ENCODE results near the gene ANO9. TPM values are rescaled to one million over a fixed set of nuclear protein-coding genes. Genes with fewer than 3 reads are reported as not detected.

ANO9 gene
- total and polyA plus RNA-seq, 11 donors: 0.07 to 3.1 (median 0.21) TPM; not detected in 6

GRCh38 chr11:407651-408123 is 34.1 kb downstream of the ANO9 start:
- intact Hi-C loops (cut with DNase I): loop anchor here in 9 of 10 donors (2.0 to 10.0 kb wide), 6 partner anchors 40 to 110 kb away; partner anchors contain the start of genes RNH1 (in 2 of the 9) and PTDSS2 (in 1 of the 9)
- Histone ChIP-seq H3K27ac (peak overlapping the region in 8 of 12 donors; percentile 22 to 76 (median 46)), H3K36me3 (no peaks in the 10 kb centered on the region), H3K4me1 (peaks cover 0 to 24% (median 15%) of the 10 kb centered on the region in 12 donors), H3K9me3 (no peaks in the 10 kb centered on the region), H3K27me3 (peaks cover 0 to 8% (median 0%) of the 10 kb centered on the region in 9 donors), H3K4me3 (peak overlapping the region in 8 of 12 donors; percentile 25 to 70 (median 54))
- peak in 2 of 4 donors; percentile 2 to 4 for ATAC-seq
- no peak for TF ChIP-seq CTCF (IDR thresholded peaks at IDR 0.05)
- TF ChIP-seq POLR2A (IDR thresholded peaks at IDR 0.05): no peak
- WGBS, 4 donors: 69 to 81% (median 75%) methylated on average over 20 to 28 of the region's 28 CpGs
- DNase-seq: peak in 1 of 5 donors; percentile 31

- peak overlapping the region; percentile 49 to 76 (median 67) for H3K4me3 ChIP-seq
- peak; percentile 85 to 93 (median 88) for DNase-seq
- peak overlapping the region; percentile 28 to 82 (median 75) for H3K27ac ChIP-seq
- peak; percentile 44 to 81 (median 78) for ATAC-seq
- peaks cover 0 to 24% (median 15%) of the 10 kb centered on the region in 12 donors for H3K4me1 ChIP-seq
- peak in 9 of 12 donors; percentile 9 to 56 (median 21) for TF ChIP-seq CTCF (IDR thresholded peaks at IDR 0.05)
- TF ChIP-seq POLR2A (IDR thresholded peaks at IDR 0.05): peak in 1 of 2 donors; percentile 24
- 0 to 14% (median 6%) methylated on average over 9 to 89 of the region's 91 CpGs for WGBS, 4 donors
- no peaks in the 10 kb centered on the region for H3K36me3 ChIP-seq
- intact Hi-C loops (cut with DNase I): loop anchor here in 9 of 10 donors (2.0 to 10.0 kb wide), 6 partner anchors 40 to 110 kb away; partner anchors contain the start of genes RNH1 (in 2 of the 9) and PTDSS2 (in 1 of the 9)
- H3K27me3 ChIP-seq: peaks cover 0 to 8% (median 0%) of the 10 kb centered on the region in 9 donors
- no peaks in the 10 kb centered on the region for H3K9me3 ChIP-seq
These were observed 34.8 kb downstream of the ANO9 start for GRCh38 chr11:406796-407650.

- Histone ChIP-seq H3K27me3 (peaks cover 0 to 8% (median 0%) of the 10 kb centered on the region in 9 donors), H3K9me3 (no peaks in the 10 kb centered on the region), H3K36me3 (no peaks in the 10 kb centered on the region), H3K4me3 (peak overlapping the region; percentile 49 to 76 (median 67)), H3K27ac (peak overlapping the region in 11 of 12 donors; percentile 28 to 82 (median 75)), H3K4me1 (peaks cover 0 to 24% (median 15%) of the 10 kb centered on the region in 12 donors)
- DNase-seq (peak in 4 of 5 donors; percentile 23 to 65 (median 36)), ATAC-seq (peak in 3 of 4 donors; percentile 10 to 31 (median 25))
- intact Hi-C loops (cut with DNase I): loop anchor here in 9 of 10 donors (1.0 to 10.0 kb wide), 7 partner anchors 41 to 112 kb away; partner anchors contain the start of genes RNH1 (in 2 of the 9) and PTDSS2 (in 1 of the 9)
- TF ChIP-seq POLR2A (IDR thresholded peaks at IDR 0.05) (no peak), CTCF (IDR thresholded peaks at IDR 0.05) (no peak)
- WGBS, 4 donors: 67 to 85% (median 78%) methylated on average over 14 to 47 of the region's 47 CpGs
These were observed 35.6 kb downstream of the ANO9 start for GRCh38 chr11:405954-406795.

Data from heart left ventricle (tissue), 16 donors.